Karpas-422 (cell line): ENCODE data around the gene CSF3R. TPM values are rescaled to one million over a fixed set of nuclear protein-coding genes. Genes with fewer than 3 reads are reported as not detected.

Experiments
- DNase-seq: peaks from one replicate; pipeline ENCODE4 v3.0.0-alpha.2; 2015
- H2AFZ ChIP-seq: fragments of 200-600 bp; sonication (generic); 2 replicates; pipeline ENCODE4 v1.6.1; 2014; ENCODE audit warnings: antibody characterized with exemption, low read length, mixed read lengths
- H3K27ac ChIP-seq: fragments of 200-600 bp; sonication (generic); 2 replicates; pipeline ENCODE4 v1.5.1; 2014; ENCODE audit warnings: mild to moderate bottlenecking, low read length, moderate library complexity
- H3K27me3 ChIP-seq: fragments of 200-600 bp; sonication (generic); 2 replicates; pipeline ENCODE4 v1.6.1; 2014; ENCODE audit warnings: low read length, mixed read lengths
- H3K36me3 ChIP-seq: fragments of 200-600 bp; sonication (generic); 2 replicates; pipeline ENCODE4 v1.6.1; 2014; ENCODE audit warnings: low read length, mixed read lengths; ENCODE audit not compliant: insufficient read depth
- H3K4me1 ChIP-seq: fragments of 200-600 bp; sonication (generic); 2 replicates; pipeline ENCODE4 v1.6.1; 2014; ENCODE audit warnings: mild to moderate bottlenecking, low read length, mixed read lengths
- H3K4me2 ChIP-seq: fragments of 200-600 bp; sonication (generic); 2 replicates; pipeline ENCODE4 v1.6.1; 2014; ENCODE audit warnings: low read length, low read depth, mild to moderate bottlenecking; ENCODE audit not compliant: poor library complexity, severe bottlenecking
- H3K4me3 ChIP-seq: fragments of 200-600 bp; sonication (generic); 2 replicates; pipeline ENCODE4 v1.5.1; 2014; ENCODE audit warnings: mild to moderate bottlenecking, antibody characterized with exemption, low read length, mixed read lengths
- H3K79me2 ChIP-seq: fragments of 200-600 bp; sonication (generic); 2 replicates; pipeline ENCODE4 v1.6.1; 2014; ENCODE audit warnings: mild to moderate bottlenecking, low read length, mixed read lengths
- H3K9ac ChIP-seq: fragments of 200-600 bp; sonication (generic); 2 replicates; pipeline ENCODE4 v1.6.0; 2014; ENCODE audit warnings: low read length
- H3K9me2 ChIP-seq: fragments of 200-600 bp; sonication (generic), shearing (Covaris generic); replicated peaks from 2 replicates; pipeline ENCODE4 v1.6.0; 2014; ENCODE audit warnings: mild to moderate bottlenecking, low read length, moderate library complexity; ENCODE audit not compliant: insufficient read depth
- H3K9me3 ChIP-seq: fragments of 300-700, 200-600 bp; sonication (generic); 2 replicates; pipeline ENCODE4 v1.6.1; 2014; ENCODE audit warnings: low read length, mixed read lengths
- H4K20me1 ChIP-seq: fragments of 200-600 bp; sonication (generic); 2 replicates; pipeline ENCODE4 v1.6.1; 2014; ENCODE audit warnings: mild to moderate bottlenecking, antibody characterized with exemption, low read length, low read depth; ENCODE audit not compliant: insufficient read depth
- total RNA-seq: library from RNA; depleted of rRNA; stranded (reverse); fragments of >200 nt; shearing (Covaris generic); gene quantifications from 2 replicates; pipeline ENCODE4 v1.2.3, GENCODE V29; 2014; ENCODE audit warnings: low replicate concordance

The CSF3R gene
- total RNA-seq, 1 experiment from 2014 or later, result not detected

- Histone ChIP-seq H3K4me1 (peaks cover 9% of the 10 kb centered on the region), H3K4me3 (no peak overlapping the region), H3K9me3 (no peaks in the 10 kb centered on the region), H3K4me2 (no peak overlapping the region), H3K9ac (no peak overlapping the region), H3K36me3 (peaks cover 24% of the 10 kb centered on the region), H4K20me1 (no peaks in the 10 kb centered on the region), H2AFZ (no peak overlapping the region), H3K27me3 (no peaks in the 10 kb centered on the region), H3K9me2 (no peaks in the 10 kb centered on the region), H3K79me2 (no peaks in the 10 kb centered on the region), H3K27ac (no peak overlapping the region)
- no peak for DNase-seq
Observed at GRCh38 chr1:36455386-36455785, 27.3 kb downstream of the CSF3R start.

GRCh38 chr1:36453600-36454388 is 28.9 kb downstream of the CSF3R start:
- peaks cover 24% of the 10 kb centered on the region for H3K36me3 ChIP-seq
- no peaks in the 10 kb centered on the region for H3K27me3 ChIP-seq
- H3K4me3 ChIP-seq, result no peak overlapping the region
- no peak overlapping the region for H3K9ac ChIP-seq
- H3K9me3 ChIP-seq, result no peaks in the 10 kb centered on the region
- H3K4me2 ChIP-seq, result no peak overlapping the region
- H3K79me2 ChIP-seq, result no peaks in the 10 kb centered on the region
- H3K4me1 ChIP-seq, result peaks cover 13% of the 10 kb centered on the region
- H3K27ac ChIP-seq, result no peak overlapping the region
- H3K9me2 ChIP-seq, result no peaks in the 10 kb centered on the region
- DNase-seq, result no peak
- H4K20me1 ChIP-seq, result no peaks in the 10 kb centered on the region
- no peak overlapping the region for H2AFZ ChIP-seq

- Histone ChIP-seq H3K9me3 (no peaks in the 10 kb centered on the region), H3K4me2 (no peak overlapping the region), H3K79me2 (no peaks in the 10 kb centered on the region), H3K36me3 (peaks cover 24% of the 10 kb centered on the region), H4K20me1 (no peaks in the 10 kb centered on the region), H3K27ac (no peak overlapping the region), H3K9ac (no peak overlapping the region), H2AFZ (no peak overlapping the region), H3K27me3 (no peaks in the 10 kb centered on the region), H3K9me2 (no peaks in the 10 kb centered on the region), H3K4me3 (no peak overlapping the region), H3K4me1 (peaks cover 13% of the 10 kb centered on the region)
- no peak for DNase-seq
Observed at GRCh38 chr1:36453051-36453450, 29.7 kb downstream of the CSF3R start.

GRCh38 chr1:36450919-36451305 is 31.8 kb downstream of the CSF3R start:
- H3K79me2 ChIP-seq, result no peaks in the 10 kb centered on the region
- no peak for DNase-seq
- peak overlapping the region; percentile 91; the same call in 1 of the 2 replicates for H2AFZ ChIP-seq
- peaks cover 17% of the 10 kb centered on the region for H3K4me1 ChIP-seq
- H3K36me3 ChIP-seq, result peaks cover 7% of the 10 kb centered on the region
- H3K4me3 ChIP-seq, result peak overlapping the region; percentile 92
- no peaks in the 10 kb centered on the region for H3K9me2 ChIP-seq
- H3K27me3 ChIP-seq, result no peaks in the 10 kb centered on the region
- peak overlapping the region; percentile 66 for H3K27ac ChIP-seq
- peak overlapping the region; percentile 89 for H3K9ac ChIP-seq
- H4K20me1 ChIP-seq, result no peaks in the 10 kb centered on the region
- peak overlapping the region; percentile 90 for H3K4me2 ChIP-seq
- H3K9me3 ChIP-seq, result no peaks in the 10 kb centered on the region

GRCh38 chr1:36450270-36450918 is 32.3 kb downstream of the CSF3R start, which contains the start of gene OSCP1:
Gene OSCP1 (minus strand): TSS chr1:36450451. CDS start chr1:36450369, 82 bp downstream.
- Histone ChIP-seq H3K9me3 (no peaks in the 10 kb centered on the region), H3K4me2 (peak within 1 kb of the TSS; percentile 90), H3K4me1 (peaks cover 17% of the 10 kb centered on the region), H3K27me3 (no peaks in the 10 kb centered on the region), H3K9me2 (no peaks in the 10 kb centered on the region), H3K27ac (peak within 1 kb of the TSS; percentile 66), H3K79me2 (no peaks in the 10 kb centered on the region), H3K9ac (peak within 1 kb of the TSS; percentile 89), H3K36me3 (peaks cover 2% of the 10 kb centered on the region), H4K20me1 (no peaks in the 10 kb centered on the region), H3K4me3 (peak within 1 kb of the TSS; percentile 92), H2AFZ (peak within 1 kb of the TSS; percentile 96)
- DNase-seq, result peak; percentile 97

GRCh38 chr1:36448530-36449056 is 34.1 kb downstream of the CSF3R start:
- Histone ChIP-seq H4K20me1 (no peaks in the 10 kb centered on the region), H3K4me1 (peaks cover 17% of the 10 kb centered on the region), H3K79me2 (no peaks in the 10 kb centered on the region), H3K27me3 (no peaks in the 10 kb centered on the region), H3K27ac (no peak overlapping the region), H2AFZ (no peak overlapping the region), H3K4me2 (no peak overlapping the region), H3K36me3 (no peaks in the 10 kb centered on the region), H3K9me3 (no peaks in the 10 kb centered on the region), H3K9me2 (no peaks in the 10 kb centered on the region), H3K4me3 (no peak overlapping the region), H3K9ac (no peak overlapping the region)
- DNase-seq, result no peak

- H3K36me3 ChIP-seq, result no peaks in the 10 kb centered on the region
- no peaks in the 10 kb centered on the region for H3K9me2 ChIP-seq
- no peak for DNase-seq
- H3K79me2 ChIP-seq, result no peaks in the 10 kb centered on the region
- H4K20me1 ChIP-seq, result no peaks in the 10 kb centered on the region
- no peak overlapping the region for H3K4me3 ChIP-seq
- peaks cover 17% of the 10 kb centered on the region for H3K4me1 ChIP-seq
- no peaks in the 10 kb centered on the region for H3K9me3 ChIP-seq
- H3K4me2 ChIP-seq, result no peak overlapping the region
- H3K27me3 ChIP-seq, result no peaks in the 10 kb centered on the region
- H3K9ac ChIP-seq, result no peak overlapping the region
- H3K27ac ChIP-seq, result no peak overlapping the region
- H2AFZ ChIP-seq, result no peak overlapping the region
Observed at GRCh38 chr1:36447450-36447849, 35.3 kb downstream of the CSF3R start.

- no peak overlapping the region for H3K4me2 ChIP-seq
- H3K4me3 ChIP-seq, result no peak overlapping the region
- DNase-seq, result no peak
- H3K4me1 ChIP-seq, result peaks cover 17% of the 10 kb centered on the region
- no peak overlapping the region for H3K27ac ChIP-seq
- H3K9me2 ChIP-seq, result no peaks in the 10 kb centered on the region
- no peaks in the 10 kb centered on the region for H3K36me3 ChIP-seq
- H3K27me3 ChIP-seq, result no peaks in the 10 kb centered on the region
- no peaks in the 10 kb centered on the region for H4K20me1 ChIP-seq
- H2AFZ ChIP-seq, result no peak overlapping the region
- no peaks in the 10 kb centered on the region for H3K79me2 ChIP-seq
- H3K9ac ChIP-seq, result no peak overlapping the region
- no peaks in the 10 kb centered on the region for H3K9me3 ChIP-seq
Observed at GRCh38 chr1:36446746-36447145, 36.0 kb downstream of the CSF3R start.
